ENCODE data around the gene ANO6.

DNA sequence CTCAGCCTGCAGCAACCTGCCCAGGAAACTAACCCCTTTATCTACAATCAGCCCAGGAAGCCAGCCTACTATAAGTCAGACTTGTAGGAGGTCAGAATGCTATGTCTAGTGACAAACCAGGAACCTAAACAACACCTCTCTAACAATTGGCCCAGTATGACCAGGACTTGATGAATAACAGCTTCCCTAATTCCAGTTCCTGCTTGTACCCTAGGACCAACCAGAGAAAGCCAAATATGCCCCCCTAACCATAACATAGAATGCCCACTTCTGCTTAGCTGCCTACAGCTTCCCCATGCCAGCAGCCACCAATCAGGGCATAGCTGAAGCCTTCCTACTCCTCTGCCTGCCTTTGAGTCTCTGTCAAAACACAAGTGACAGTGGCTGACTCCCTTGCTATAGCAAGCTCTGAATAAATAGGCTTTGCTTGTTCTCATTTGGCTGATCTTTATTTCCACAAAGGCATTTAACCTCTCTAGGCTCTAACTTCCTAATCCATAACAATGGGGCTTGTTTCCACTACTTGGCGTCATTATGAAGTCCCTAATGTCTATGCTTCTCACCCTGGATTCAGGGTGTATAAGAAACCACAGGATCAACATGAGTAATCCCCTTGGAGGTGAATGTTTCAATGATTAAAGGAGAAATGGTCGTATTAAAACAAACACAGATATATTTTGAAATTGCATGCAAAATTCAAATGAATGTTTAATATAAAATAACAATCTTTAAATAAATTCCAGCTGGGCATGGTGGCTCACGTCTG lies 220.2 kb downstream of the ANO6 start:
- TF ChIP-seq, protein P1, sequence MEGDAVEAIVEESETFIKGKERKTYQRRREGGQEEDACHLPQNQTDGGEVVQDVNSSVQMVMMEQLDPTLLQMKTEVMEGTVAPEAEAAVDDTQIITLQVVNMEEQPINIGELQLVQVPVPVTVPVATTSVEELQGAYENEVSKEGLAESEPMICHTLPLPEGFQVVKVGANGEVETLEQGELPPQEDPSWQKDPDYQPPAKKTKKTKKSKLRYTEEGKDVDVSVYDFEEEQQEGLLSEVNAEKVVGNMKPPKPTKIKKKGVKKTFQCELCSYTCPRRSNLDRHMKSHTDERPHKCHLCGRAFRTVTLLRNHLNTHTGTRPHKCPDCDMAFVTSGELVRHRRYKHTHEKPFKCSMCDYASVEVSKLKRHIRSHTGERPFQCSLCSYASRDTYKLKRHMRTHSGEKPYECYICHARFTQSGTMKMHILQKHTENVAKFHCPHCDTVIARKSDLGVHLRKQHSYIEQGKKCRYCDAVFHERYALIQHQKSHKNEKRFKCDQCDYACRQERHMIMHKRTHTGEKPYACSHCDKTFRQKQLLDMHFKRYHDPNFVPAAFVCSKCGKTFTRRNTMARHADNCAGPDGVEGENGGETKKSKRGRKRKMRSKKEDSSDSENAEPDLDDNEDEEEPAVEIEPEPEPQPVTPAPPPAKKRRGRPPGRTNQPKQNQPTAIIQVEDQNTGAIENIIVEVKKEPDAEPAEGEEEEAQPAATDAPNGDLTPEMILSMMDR (IDR thresholded peaks at IDR 0.05): no peak
- no peak for TF ChIP-seq ZFX (IDR thresholded peaks at IDR 0.05; ENCODE audit: borderline replicate concordance)
